AG20443 (cell line): ENCODE results near the gene DTX3.
"Not testable (repeated sequence)": the region's sequence is repeated elsewhere in the genome, so short reads cannot be mapped to it uniquely, and the experiment has no call there.

Experiments
- DNase-seq: peaks from one replicate; pipeline ENCODE4 v3.0.0; 2012; ENCODE audit warnings: low spot score, mixed read lengths

Gene DTX3

GRCh38 chr12:57607958-57608663, 3.5 kb downstream of the DTX3 start:
- DNase-seq = no peak

DNA sequence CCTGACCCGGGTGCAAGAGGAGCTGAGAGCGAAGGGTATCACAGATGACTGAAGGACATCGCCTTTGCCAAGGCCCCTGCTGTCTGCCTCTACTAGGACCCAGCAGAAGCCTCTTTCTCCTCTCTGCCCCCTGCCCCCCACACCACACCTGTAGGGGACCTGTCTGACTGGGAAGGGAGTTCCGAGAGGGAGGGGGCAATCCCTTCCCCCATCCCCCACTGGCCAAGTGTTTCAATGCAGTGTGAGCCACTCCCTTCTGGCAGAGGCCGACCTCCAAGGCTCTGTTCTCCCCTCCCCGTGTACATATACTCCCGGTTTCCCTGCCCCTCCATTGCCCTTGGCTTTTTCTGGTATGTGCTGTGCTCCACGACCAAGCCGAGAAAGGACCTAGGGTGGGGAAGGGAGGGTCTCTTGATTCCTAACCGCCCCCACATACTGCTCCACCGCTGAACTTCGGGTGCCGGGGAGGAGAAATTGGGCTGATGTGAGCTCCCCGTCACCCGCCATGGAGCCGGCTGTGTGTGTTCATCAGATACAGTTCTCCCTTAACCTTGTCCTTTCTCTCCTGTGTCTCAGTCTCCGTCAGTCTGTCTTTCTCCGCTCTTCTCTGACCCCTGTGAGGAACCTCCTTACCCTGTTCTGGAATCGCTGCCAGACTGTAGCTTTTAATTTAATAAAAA, 4.6 kb downstream of the DTX3 start:
- no peak for DNase-seq

DNA sequence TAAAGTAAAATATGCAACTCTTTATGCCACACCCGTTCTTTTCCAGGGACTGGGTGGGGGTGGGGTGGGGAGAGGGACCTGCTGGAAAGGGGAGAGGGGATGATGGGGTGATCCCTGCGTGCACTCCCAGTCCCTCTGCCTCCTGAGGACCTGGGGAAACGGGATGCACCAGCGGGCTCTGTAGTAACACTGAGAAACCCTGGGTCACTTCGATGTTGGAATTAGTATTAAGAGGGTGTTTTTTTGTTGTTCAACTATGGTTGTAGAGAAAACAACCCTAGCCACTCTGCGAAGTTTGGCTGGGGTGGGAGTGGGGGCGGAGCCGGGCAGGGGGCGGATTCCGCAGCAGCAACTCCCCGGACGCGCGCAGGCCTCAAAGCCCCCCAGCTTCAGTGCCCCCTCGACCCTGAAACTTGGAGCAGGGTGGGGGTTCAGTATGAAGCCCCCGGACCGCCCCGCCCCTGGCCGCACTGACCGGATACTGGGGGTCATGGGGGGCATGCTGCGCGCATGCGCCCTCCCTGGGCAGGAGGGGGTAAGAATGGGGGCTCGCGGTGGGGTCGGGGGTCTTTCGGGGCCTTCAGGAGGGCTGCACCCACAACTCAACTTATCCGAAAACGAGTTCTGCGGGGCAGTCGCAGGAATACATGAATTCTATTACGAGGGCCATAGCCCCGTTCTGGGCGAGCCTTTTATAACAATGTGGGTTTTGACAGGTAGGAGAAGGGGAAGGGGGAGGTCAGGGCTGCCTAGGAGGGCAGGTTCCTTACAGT, 5.3 kb downstream of the DTX3 start:
- DNase-seq = no peak

DNA sequence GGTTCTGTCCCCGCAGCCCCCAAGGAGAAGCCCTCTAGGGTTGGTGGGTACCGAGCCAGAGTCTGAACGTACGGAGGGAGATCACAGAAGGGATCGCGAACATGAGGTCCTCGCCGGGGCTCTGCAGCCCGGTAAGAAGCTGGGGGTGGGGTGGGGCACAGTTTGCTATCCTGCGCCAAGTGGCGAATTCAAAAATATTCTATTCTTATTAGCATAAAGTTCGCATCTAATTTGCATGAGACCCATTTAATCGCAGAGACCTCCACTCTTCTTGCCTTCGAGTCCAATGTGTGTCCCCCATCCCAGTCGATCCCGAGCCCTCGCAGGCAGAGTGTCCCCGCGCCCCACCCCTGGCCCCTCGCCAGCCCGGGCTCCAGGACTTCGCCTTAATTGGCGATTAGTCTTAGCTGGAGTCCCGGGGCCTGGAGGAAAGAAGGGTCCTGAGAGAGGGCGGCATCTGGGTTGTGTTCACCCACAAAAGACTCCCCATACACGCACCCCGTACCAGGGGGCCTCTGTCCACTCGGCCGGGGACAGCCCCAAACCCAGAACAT, 6.0 kb downstream of the DTX3 start:
- DNase-seq = peak; percentile 35

DNA sequence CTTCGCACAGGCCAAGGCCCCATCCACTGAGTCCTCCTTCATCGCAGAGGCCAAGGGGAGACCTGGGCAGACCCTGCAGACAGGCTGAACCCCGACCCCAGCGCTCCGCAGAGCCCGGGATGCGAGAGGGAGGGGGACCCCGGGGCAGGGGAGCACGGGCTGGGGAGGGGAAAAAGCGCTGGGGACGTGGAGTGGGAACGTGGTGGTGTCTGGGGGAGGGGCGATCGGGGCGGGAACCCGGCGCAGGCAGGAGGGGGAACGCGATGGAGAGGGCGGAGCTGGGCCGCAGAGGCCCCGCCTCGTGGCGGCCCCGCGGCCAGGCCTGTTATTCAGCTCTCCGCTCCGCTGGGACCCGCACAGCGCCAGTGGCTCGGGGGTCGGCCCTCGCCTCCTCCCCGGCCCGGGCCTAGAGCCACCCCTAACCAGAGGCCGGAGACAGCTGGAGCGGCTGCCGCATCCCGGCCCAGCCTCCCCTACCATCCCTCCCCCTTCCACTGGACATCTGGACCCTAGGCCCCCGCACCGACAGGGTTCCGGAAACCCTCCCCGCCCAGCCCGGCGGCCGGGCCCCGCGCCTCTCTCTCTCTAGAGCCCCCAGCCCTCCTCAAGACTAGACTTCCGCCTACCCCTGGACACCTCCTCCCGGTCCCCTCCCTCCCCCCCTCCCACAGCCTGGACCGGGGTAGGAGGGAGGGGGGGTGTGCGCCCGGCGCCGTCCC, 6.6 kb downstream of the DTX3 start, which contains the start of gene ARHGEF25:
Gene ARHGEF25 (plus strand): TSS at position 328 of the 719 bp plus-strand sequence. CDS start 460 bp downstream, outside the sequence.
- peak; percentile 95 for DNase-seq

GRCh38 chr12:57611827-57612710, 7.4 kb downstream of the DTX3 start:
- no peak for DNase-seq

GRCh38 chr12:57612711-57613426, 8.2 kb downstream of the DTX3 start:
- no peak for DNase-seq

- DNase-seq = no peak
These were observed 8.9 kb downstream of the DTX3 start for GRCh38 chr12:57613427-57614109.

DNA sequence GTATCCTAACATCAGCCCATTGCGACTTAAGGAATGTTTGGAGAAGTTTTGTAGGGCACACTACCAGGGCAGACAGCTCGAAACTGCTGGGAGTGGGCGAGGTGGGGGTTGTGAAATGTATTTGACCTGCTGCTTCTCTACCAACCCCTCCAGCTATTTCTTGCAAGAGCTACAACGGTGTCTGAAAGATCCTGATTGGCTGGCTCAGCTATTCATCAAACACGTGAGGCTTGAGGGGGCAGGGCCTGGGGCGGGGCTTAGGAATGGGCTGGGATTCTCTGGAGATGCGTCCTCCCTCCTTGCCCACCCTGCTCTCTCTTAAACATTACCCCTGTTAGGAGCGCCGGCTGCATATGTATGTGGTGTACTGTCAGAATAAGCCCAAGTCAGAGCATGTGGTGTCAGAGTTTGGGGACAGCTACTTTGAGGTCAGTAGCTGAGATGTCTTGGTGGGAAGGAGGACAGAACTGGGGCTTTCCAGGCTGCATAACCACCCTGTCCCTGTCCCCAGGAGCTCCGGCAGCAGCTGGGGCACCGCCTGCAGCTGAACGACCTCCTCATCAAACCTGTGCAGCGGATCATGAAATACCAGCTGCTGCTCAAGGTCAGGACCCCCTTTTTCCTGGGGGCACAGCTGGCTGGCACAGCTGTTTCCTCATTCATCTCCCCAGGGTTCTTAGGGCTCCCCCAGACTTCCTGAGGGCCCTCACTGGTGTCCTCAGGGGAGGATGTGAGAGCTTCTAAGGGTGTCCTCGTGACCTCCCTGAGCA, 9.7 kb downstream of the DTX3 start:
- DNase-seq = peak; percentile 62

DNA sequence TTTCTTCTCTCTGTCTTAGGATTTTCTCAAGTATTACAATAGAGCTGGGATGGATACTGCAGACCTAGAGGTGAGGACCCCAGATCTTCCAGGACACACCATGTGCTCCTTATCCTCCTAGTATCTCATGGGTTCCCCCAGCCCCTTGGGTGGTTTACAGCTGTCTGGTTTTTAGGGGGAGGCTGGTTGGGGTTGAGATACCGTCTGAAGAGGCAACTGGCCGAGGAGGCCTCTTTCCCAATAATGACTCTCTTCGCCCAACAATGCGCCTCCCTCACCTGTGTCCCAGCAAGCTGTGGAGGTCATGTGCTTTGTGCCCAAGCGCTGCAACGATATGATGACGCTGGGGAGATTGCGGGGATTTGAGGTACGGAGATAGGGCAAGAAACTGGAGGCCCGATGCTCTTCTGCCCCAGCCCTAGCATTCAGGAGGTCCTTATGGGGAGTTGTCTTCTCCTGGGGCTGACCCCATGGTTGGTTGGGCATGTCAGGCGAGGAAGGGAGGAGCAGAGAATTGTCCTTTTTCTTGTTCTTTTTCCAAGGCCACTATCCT, 10.4 kb downstream of the DTX3 start:
- DNase-seq = no peak

GRCh38 chr12:57615637-57616036, 11.0 kb downstream of the DTX3 start:
- no peak for DNase-seq

DNA sequence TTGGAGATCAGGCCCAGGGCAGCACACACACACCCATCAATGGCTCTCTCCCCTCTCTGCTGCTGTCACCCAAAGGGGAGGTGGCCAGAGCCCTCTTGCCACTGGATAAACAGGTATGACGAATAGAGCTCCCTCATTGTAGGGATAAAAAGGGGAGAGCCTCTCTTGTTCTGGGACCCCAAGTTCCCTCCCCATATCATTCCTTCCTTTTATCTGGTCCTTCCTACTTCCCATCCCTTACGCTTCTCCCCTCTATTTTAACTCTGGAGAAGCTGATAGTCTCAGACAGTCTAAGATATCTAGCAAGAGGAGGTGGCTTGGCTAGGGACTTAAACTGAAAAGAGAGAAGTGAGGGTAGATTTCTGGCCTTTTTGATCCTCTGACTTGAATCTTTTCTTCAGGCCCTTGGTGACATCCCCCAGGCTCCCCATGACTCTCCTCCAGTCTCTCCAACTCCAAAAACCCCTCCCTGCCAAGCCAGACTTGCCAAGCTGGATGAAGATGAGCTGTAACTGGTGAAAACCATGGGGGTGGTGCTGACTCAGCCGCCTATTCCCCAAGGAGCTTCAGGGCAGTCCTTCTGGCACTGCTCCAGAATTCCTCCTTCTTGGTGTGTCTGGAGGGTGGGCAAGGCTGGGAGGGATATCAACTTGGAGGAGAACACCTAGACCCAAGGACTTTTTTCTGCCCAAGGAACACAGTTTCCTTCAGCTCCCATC, 11.9 kb downstream of the DTX3 start:
- DNase-seq = peak; percentile 42

- no peak for DNase-seq
These were observed 13.3 kb downstream of the DTX3 start for GRCh38 chr12:57617942-57618341.

GRCh38 chr12:57618431-57618830, 13.8 kb downstream of the DTX3 start:
- DNase-seq = not testable (repeated sequence)

- no peak for DNase-seq
These were observed 14.4 kb downstream of the DTX3 start for GRCh38 chr12:57618966-57619433.

- DNase-seq = no peak
These were observed 15.0 kb downstream of the DTX3 start for GRCh38 chr12:57619434-57620244.
